ENCODE data around the gene ZNF701. TPM values are rescaled to one million over a fixed set of nuclear protein-coding genes. Genes with fewer than 3 reads are reported as not detected.
"Not testable (repeated sequence)": the region's sequence is repeated elsewhere in the genome, so short reads cannot be mapped to it uniquely, and the experiment has no call there.

Gene ZNF701
- total and polyA plus RNA-seq, 8 donors, result 1.2 to 28.1 (median 5.6) TPM

GRCh38 chr19:52566121-52566520 lies 4.0 kb upstream of the ZNF701 start:
- H3K4me3 ChIP-seq, result no peak overlapping the region
- WGBS, 5 donors, result 82 to 96% (median 93%) methylated on average over 6 of the region's 6 CpGs
- H3K4me1 ChIP-seq, result peaks cover 5 to 15% (median 14%) of the 10 kb centered on the region in 4 donors
- TF ChIP-seq POLR2A (IDR thresholded peaks at IDR 0.05) (no peak), EP300 (IDR thresholded peaks at IDR 0.05) (no peak), POLR2AphosphoS5 (IDR thresholded peaks at IDR 0.05) (no peak), CTCF (IDR thresholded peaks at IDR 0.05) (no peak)
- H3K27ac ChIP-seq, result no peak overlapping the region
- H3K36me3 ChIP-seq, result peaks cover 7 to 41% (median 33%) of the 10 kb centered on the region in 4 donors
- intact Hi-C loops (cut with DNase I; ENCODE audit: low total_unique reads), result no loop called here
- H3K27me3 ChIP-seq, result no peaks in the 10 kb centered on the region
- no peak for DNase-seq
- H3K9me3 ChIP-seq, result peaks cover 7 to 82% (median 49%) of the 10 kb centered on the region in 4 donors

GRCh38 chr19:52566588-52566987 lies 3.5 kb upstream of the ZNF701 start:
- peaks cover 2 to 80% (median 45%) of the 10 kb centered on the region in 4 donors for H3K9me3 ChIP-seq
- H3K36me3 ChIP-seq, result peaks cover 7 to 36% (median 28%) of the 10 kb centered on the region in 4 donors
- H3K4me1 ChIP-seq, result peaks cover 5 to 19% (median 17%) of the 10 kb centered on the region in 4 donors
- 80 to 95% (median 89%) methylated on average over 2 of the region's 2 CpGs for WGBS, 5 donors
- no peak overlapping the region for H3K4me3 ChIP-seq
- no peak for TF ChIP-seq POLR2AphosphoS5 (IDR thresholded peaks at IDR 0.05)
- no peak for TF ChIP-seq CTCF (IDR thresholded peaks at IDR 0.05)
- no peak for TF ChIP-seq POLR2A (IDR thresholded peaks at IDR 0.05)
- TF ChIP-seq EP300 (IDR thresholded peaks at IDR 0.05), result no peak
- DNase-seq, result peak in 1 of 2 donors; percentile 14
- H3K27ac ChIP-seq, result no peak overlapping the region
- H3K27me3 ChIP-seq, result no peaks in the 10 kb centered on the region
- intact Hi-C loops (cut with DNase I; ENCODE audit: low total_unique reads), result no loop called here

- Histone ChIP-seq H3K9me3 (peaks cover 0 to 78% (median 37%) of the 10 kb centered on the region in 4 donors), H3K27ac (no peak overlapping the region), H3K36me3 (peaks cover 6 to 34% (median 29%) of the 10 kb centered on the region in 4 donors), H3K4me1 (peaks cover 5 to 21% (median 18%) of the 10 kb centered on the region in 4 donors), H3K4me3 (no peak overlapping the region), H3K27me3 (no peaks in the 10 kb centered on the region)
- WGBS, 5 donors, result 95 to 98% (median 97%) methylated on average over 14 of the region's 14 CpGs
- no peak for DNase-seq
- intact Hi-C loops (cut with DNase I; ENCODE audit: low total_unique reads), result no loop called here
- TF ChIP-seq POLR2A (IDR thresholded peaks at IDR 0.05) (no peak), CTCF (IDR thresholded peaks at IDR 0.05) (no peak)
These were observed 2.2 kb upstream of the ZNF701 start for GRCh38 chr19:52567921-52568320.

- Histone ChIP-seq H3K9me3 (peaks cover 0 to 64% (median 28%) of the 10 kb centered on the region in 4 donors), H3K27ac (peak overlapping the region; percentile 67 to 92 (median 87)), H3K4me1 (peaks cover 5 to 21% (median 18%) of the 10 kb centered on the region in 4 donors), H3K36me3 (peaks cover 13 to 34% (median 32%) of the 10 kb centered on the region in 4 donors), H3K4me3 (peak overlapping the region; percentile 62 to 87 (median 76))
- peak; percentile 26 to 83 for DNase-seq
- 6 to 12% (median 8%) methylated on average over 13 of the region's 13 CpGs for WGBS, 5 donors
- H3K27me3 ChIP-seq; intact Hi-C loops (cut with DNase I; ENCODE audit: low total_unique reads): not testable (repeated sequence)
These were observed 468 bp upstream of the ZNF701 start for GRCh38 chr19:52569638-52569999.

- Histone ChIP-seq H3K4me1 (no peaks in the 10 kb centered on the region), H3K4me3 (peak overlapping the region in 1 of 4 donors; percentile 22), H3K27me3 (no peaks in the 10 kb centered on the region), H3K9me3 (peaks cover 0 to 91% (median 42%) of the 10 kb centered on the region in 4 donors), H3K36me3 (peaks cover 24 to 95% (median 74%) of the 10 kb centered on the region in 4 donors), H3K27ac (no peak overlapping the region)
- no peak for TF ChIP-seq CTCF (IDR thresholded peaks at IDR 0.05)
- no peak for TF ChIP-seq POLR2A (IDR thresholded peaks at IDR 0.05)
- TF ChIP-seq POLR2AphosphoS5 (IDR thresholded peaks at IDR 0.05), result no peak
- no peak for TF ChIP-seq EP300 (IDR thresholded peaks at IDR 0.05)
- no peak for DNase-seq
- intact Hi-C loops (cut with DNase I; ENCODE audit: low total_unique reads), result no loop called here
- 38 to 74% (median 61%) methylated on average over 39 of the region's 39 CpGs for WGBS, 5 donors
These were observed 14.8 kb downstream of the ZNF701 start for GRCh38 chr19:52584736-52585440.

All from stomach (tissue), 9 donors.